Ishikawa (cell line): Measurements from ENCODE around the gene AP5M1.

ENCODE experiments used
- CEBPB ChIP-seq: IDR thresholded peaks from 2 replicates; pipeline ENCODE4 v1.6.1; 2012
- CREB1 ChIP-seq: IDR thresholded peaks from 2 replicates; pipeline ENCODE4 v1.6.1; 2012; ENCODE audit warnings: low read depth
- EGR1 ChIP-seq: IDR thresholded peaks from 2 replicates; pipeline ENCODE4 v1.6.1; 2012
- EP300 ChIP-seq: IDR thresholded peaks from 2 replicates; pipeline ENCODE4 v1.6.1; 2012; ENCODE audit warnings: borderline replicate concordance
- RAD21 ChIP-seq: IDR thresholded peaks from 2 replicates; pipeline ENCODE4 v1.6.1; 2012; ENCODE audit warnings: low read depth
- TAF1 ChIP-seq: IDR thresholded peaks from 2 replicates; pipeline ENCODE4 v1.6.1; 2012; ENCODE audit warnings: low read depth, mild to moderate bottlenecking
- TCF12 ChIP-seq: IDR thresholded peaks from 2 replicates; pipeline ENCODE4 v1.6.1; 2012; ENCODE audit warnings: low read depth
- YY1 ChIP-seq: IDR thresholded peaks from 2 replicates; pipeline ENCODE4 v1.6.1; 2012; ENCODE audit warnings: low read depth
- ZBTB7A ChIP-seq: IDR thresholded peaks from 2 replicates; pipeline ENCODE4 v1.6.1; 2012; ENCODE audit warnings: low read depth
- TF ChIP-seq, protein P1 (sequence below): IDR thresholded peaks from 2 replicates; pipeline ENCODE4 v1.6.1; 2012
- TF ChIP-seq, protein P2 (sequence below): IDR thresholded peaks from 2 replicates; pipeline ENCODE4 v1.6.1; 2012; ENCODE audit warnings: low read depth, mild to moderate bottlenecking
- TF ChIP-seq, protein P3 (sequence below): IDR thresholded peaks from 2 replicates; pipeline ENCODE4 v1.6.1; 2012

The AP5M1 gene

DNA sequence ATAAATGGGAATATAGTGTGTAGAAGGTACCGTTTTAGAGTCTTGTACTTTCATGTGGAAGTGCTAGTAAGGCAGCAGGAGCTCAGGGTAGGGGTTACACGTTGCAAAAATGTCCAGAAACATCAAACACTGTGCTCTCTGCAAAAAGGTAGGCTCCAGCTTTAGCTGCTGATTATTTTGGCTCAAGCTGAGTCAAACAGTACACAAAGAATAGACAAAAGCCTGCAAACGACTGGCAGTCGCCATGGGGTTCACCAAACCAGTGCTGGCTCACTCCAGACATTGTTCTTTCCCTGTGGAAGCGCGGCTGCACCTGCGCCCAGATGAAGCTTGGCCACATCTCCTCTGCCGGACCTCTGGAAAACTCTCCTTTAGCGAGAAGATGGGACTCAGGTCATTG, 76.3 kb downstream of the AP5M1 start:
- TF ChIP-seq, protein P1, sequence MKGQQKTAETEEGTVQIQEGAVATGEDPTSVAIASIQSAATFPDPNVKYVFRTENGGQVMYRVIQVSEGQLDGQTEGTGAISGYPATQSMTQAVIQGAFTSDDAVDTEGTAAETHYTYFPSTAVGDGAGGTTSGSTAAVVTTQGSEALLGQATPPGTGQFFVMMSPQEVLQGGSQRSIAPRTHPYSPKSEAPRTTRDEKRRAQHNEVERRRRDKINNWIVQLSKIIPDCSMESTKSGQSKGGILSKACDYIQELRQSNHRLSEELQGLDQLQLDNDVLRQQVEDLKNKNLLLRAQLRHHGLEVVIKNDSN = no peak
- no peak for TF ChIP-seq TAF1

DNA sequence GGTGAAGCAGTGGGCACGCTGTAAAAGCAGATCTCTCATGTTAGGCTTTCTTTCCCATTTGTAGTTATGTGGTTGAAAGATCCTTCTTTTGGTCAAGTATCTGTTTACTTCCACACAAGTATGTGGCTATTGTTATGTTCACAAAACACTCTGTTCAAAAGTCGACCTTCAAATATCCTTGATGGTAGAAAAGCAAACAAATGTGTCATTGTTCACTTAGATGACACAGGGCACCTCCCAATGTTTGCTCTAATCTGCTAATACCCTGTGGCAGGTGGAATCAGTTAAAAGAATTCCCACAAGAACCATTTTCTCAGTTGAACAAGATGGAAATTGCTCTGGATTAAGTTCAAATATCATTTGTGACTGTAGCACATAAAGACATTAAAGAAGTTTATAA, 78.0 kb downstream of the AP5M1 start:
- TF ChIP-seq EP300 (no peak), CEBPB (no peak), RAD21 (no peak), CREB1 (no peak), ZBTB7A (no peak), TCF12 (no peak), YY1 (no peak), EGR1 (no peak)
- TF ChIP-seq, protein P2, sequence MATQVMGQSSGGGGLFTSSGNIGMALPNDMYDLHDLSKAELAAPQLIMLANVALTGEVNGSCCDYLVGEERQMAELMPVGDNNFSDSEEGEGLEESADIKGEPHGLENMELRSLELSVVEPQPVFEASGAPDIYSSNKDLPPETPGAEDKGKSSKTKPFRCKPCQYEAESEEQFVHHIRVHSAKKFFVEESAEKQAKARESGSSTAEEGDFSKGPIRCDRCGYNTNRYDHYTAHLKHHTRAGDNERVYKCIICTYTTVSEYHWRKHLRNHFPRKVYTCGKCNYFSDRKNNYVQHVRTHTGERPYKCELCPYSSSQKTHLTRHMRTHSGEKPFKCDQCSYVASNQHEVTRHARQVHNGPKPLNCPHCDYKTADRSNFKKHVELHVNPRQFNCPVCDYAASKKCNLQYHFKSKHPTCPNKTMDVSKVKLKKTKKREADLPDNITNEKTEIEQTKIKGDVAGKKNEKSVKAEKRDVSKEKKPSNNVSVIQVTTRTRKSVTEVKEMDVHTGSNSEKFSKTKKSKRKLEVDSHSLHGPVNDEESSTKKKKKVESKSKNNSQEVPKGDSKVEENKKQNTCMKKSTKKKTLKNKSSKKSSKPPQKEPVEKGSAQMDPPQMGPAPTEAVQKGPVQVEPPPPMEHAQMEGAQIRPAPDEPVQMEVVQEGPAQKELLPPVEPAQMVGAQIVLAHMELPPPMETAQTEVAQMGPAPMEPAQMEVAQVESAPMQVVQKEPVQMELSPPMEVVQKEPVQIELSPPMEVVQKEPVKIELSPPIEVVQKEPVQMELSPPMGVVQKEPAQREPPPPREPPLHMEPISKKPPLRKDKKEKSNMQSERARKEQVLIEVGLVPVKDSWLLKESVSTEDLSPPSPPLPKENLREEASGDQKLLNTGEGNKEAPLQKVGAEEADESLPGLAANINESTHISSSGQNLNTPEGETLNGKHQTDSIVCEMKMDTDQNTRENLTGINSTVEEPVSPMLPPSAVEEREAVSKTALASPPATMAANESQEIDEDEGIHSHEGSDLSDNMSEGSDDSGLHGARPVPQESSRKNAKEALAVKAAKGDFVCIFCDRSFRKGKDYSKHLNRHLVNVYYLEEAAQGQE = no peak
- TF ChIP-seq, protein P1 = no peak
- TF ChIP-seq, protein P3, sequence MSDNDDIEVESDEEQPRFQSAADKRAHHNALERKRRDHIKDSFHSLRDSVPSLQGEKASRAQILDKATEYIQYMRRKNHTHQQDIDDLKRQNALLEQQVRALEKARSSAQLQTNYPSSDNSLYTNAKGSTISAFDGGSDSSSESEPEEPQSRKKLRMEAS = no peak
